Nephron progenitor cell (in vitro differentiated cells): ENCODE measurements around the gene PEX16.

ENCODE experiments used
- DNase-seq: peaks from one replicate; pipeline ENCODE4 v3.0.0; 2021
- H3K27ac Mint-ChIP-seq: 2 replicates; pipeline ENCODE4 v1.8.0; 2021; ENCODE audit warnings: mild to moderate bottlenecking, moderate library complexity, mixed read lengths
- H3K27me3 Mint-ChIP-seq: 2 replicates; pipeline ENCODE4 v1.8.0; 2021; ENCODE audit warnings: mild to moderate bottlenecking, low read depth, mixed read lengths; ENCODE audit not compliant: poor library complexity
- H3K36me3 Mint-ChIP-seq: 2 replicates; pipeline ENCODE4 v1.8.0; 2021; ENCODE audit warnings: low read depth, mixed read lengths
- H3K4me1 Mint-ChIP-seq: 2 replicates; pipeline ENCODE4 v1.8.0; 2021; ENCODE audit warnings: mixed read lengths
- H3K4me3 Mint-ChIP-seq: 2 replicates; pipeline ENCODE4 v1.8.0; 2021; ENCODE audit warnings: mild to moderate bottlenecking, moderate library complexity, mixed read lengths
- H3K9me3 Mint-ChIP-seq: 2 replicates; pipeline ENCODE4 v1.8.0; 2021; ENCODE audit warnings: mild to moderate bottlenecking, moderate library complexity, mixed read lengths
- TF ChIP-seq, protein P1 (sequence below): fragments of 200-600 bp; sonication (generic); IDR thresholded peaks from 2 replicates; pipeline ENCODE4 v1.5.0; 2021; ENCODE audit warnings: antibody characterized with exemption

PEX16 gene

GRCh38 chr11:45917623-45918330, at the start of gene PEX16:
PEX16 (minus strand) TSS chr11:45917877; CDS start chr11:45917811, 66 bp downstream.
- Mint-ChIP-seq H3K4me3 (peak within 1 kb of the TSS; percentile 97), H3K36me3 (no peaks in the 10 kb centered on the region), H3K27ac (peak within 1 kb of the TSS; percentile 99), H3K9me3 (no peaks in the 10 kb centered on the region), H3K27me3 (peaks cover 26% of the 10 kb centered on the region), H3K4me1 (peaks cover 32% of the 10 kb centered on the region)
- TF ChIP-seq, protein P1, sequence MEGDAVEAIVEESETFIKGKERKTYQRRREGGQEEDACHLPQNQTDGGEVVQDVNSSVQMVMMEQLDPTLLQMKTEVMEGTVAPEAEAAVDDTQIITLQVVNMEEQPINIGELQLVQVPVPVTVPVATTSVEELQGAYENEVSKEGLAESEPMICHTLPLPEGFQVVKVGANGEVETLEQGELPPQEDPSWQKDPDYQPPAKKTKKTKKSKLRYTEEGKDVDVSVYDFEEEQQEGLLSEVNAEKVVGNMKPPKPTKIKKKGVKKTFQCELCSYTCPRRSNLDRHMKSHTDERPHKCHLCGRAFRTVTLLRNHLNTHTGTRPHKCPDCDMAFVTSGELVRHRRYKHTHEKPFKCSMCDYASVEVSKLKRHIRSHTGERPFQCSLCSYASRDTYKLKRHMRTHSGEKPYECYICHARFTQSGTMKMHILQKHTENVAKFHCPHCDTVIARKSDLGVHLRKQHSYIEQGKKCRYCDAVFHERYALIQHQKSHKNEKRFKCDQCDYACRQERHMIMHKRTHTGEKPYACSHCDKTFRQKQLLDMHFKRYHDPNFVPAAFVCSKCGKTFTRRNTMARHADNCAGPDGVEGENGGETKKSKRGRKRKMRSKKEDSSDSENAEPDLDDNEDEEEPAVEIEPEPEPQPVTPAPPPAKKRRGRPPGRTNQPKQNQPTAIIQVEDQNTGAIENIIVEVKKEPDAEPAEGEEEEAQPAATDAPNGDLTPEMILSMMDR: no peak
- peak; percentile 91 for DNase-seq

- Mint-ChIP-seq H3K36me3 (peaks cover 42% of the 10 kb centered on the region), H3K27ac (no peak overlapping the region), H3K9me3 (no peaks in the 10 kb centered on the region), H3K27me3 (no peaks in the 10 kb centered on the region), H3K4me1 (peaks cover 6% of the 10 kb centered on the region), H3K4me3 (no peak overlapping the region)
- peak; percentile 61 for DNase-seq
- TF ChIP-seq, protein P1: peak; percentile 86
These were observed 47.3 kb upstream of the PEX16 start for GRCh38 chr11:45964911-45965389.

- H3K4me1 Mint-ChIP-seq: no peaks in the 10 kb centered on the region
These were observed 44.1 kb upstream of the PEX16 start for GRCh38 chr11:45961751-45962240.

GRCh38 chr11:45960387-45961095, 42.9 kb upstream of the PEX16 start:
- Mint-ChIP-seq H3K9me3 (peaks cover 4% of the 10 kb centered on the region), H3K27ac (no peak overlapping the region), H3K4me1 (no peaks in the 10 kb centered on the region), H3K4me3 (no peak overlapping the region), H3K36me3 (peaks cover 63% of the 10 kb centered on the region), H3K27me3 (no peaks in the 10 kb centered on the region)
- no peak for DNase-seq
- TF ChIP-seq, protein P1: no peak

More at GRCh38 chr11:45961751-45962240, 44.1 kb upstream of the PEX16 start:
- no peaks in the 10 kb centered on the region for H3K27me3 Mint-ChIP-seq
- no peak for DNase-seq
- TF ChIP-seq, protein P1: no peak
- H3K4me3 Mint-ChIP-seq: no peak overlapping the region
- H3K36me3 Mint-ChIP-seq: peaks cover 53% of the 10 kb centered on the region
- H3K27ac Mint-ChIP-seq: no peak overlapping the region
- peaks cover 4% of the 10 kb centered on the region for H3K9me3 Mint-ChIP-seq

DNA sequence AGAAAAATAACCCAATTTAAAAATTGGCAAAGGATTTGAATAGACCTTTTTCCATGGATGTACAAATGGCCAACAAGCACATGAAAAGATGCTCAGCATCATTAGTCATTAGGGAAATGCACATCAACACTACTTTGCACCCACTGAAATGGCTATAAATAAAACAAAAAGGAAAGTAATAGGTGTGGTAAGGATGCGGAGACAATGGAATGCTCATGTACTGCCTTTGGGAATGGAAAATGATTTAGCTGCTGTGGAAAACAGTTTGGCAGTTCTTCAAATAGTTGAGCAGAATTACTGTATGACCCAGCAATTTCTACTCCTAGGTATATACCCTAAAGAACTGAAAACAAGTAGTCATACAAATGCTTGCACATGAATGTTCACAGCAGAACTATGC, 42.2 kb upstream of the PEX16 start:
- Mint-ChIP-seq H3K27ac (no peak overlapping the region), H3K4me1 (no peaks in the 10 kb centered on the region), H3K27me3 (no peaks in the 10 kb centered on the region), H3K9me3 (peaks cover 4% of the 10 kb centered on the region), H3K4me3 (no peak overlapping the region), H3K36me3 (peaks cover 70% of the 10 kb centered on the region)
- no peak for DNase-seq
- TF ChIP-seq, protein P1: no peak
